ENCODE results near the gene UBL4A. TPM values are rescaled to one million over a fixed set of nuclear protein-coding genes. Genes with fewer than 3 reads are reported as not detected.

UBL4A gene
- total and polyA plus RNA-seq, 2 of the 13 experiments (the other 11 are each of a cell fraction or from before 2014, with no cell fraction given), result 16.8 to 25.5 TPM

GRCh38 chrX:154517101-154517781 lies 30.8 kb upstream of the UBL4A start (continued):
- TF ChIP-seq RXRA (CRISPR knock-in tag; IDR thresholded peaks at IDR 0.05) (0 out of 2 replicates have a peak, but pooled peaks have one; percentile 15), PAF1 (CRISPR knock-in tag; IDR thresholded peaks at IDR 0.05) (no peak), ZNF574 (CRISPR knock-in tag; IDR thresholded peaks at IDR 0.05) (peak; percentile 17; the same call in 1 of the 2 replicates), POLR2G (IDR thresholded peaks at IDR 0.05; ENCODE audit: low read depth, low read length) (peak; percentile 37; the same call in 1 of the 2 replicates), ZNF597 (CRISPR knock-in tag; IDR thresholded peaks at IDR 0.05) (no peak), ZNF333 (CRISPR knock-in tag; IDR thresholded peaks at IDR 0.05; ENCODE audit: borderline replicate concordance) (no peak), PBX2 (CRISPR knock-in tag; IDR thresholded peaks at IDR 0.05) (peak; percentile 60; the same call in 1 of the 2 replicates), ELK4 (CRISPR knock-in tag; IDR thresholded peaks at IDR 0.05; ENCODE audit: borderline replicate concordance) (no peak), ZFY (CRISPR knock-in tag; IDR thresholded peaks at IDR 0.05) (peak; percentile 45; the same call in 1 of the 2 replicates), MED1 (CRISPR knock-in tag; IDR thresholded peaks at IDR 0.05) (peak; percentile 42; the same call in 1 of the 2 replicates), TP53 (CRISPR knock-in tag; conservative IDR thresholded peaks at IDR 0.05) (no peak), ZNF800 (CRISPR knock-in tag; IDR thresholded peaks at IDR 0.05) (0 out of 2 replicates have a peak, but pooled peaks have one; percentile 34), MYPOP (CRISPR knock-in tag; IDR thresholded peaks at IDR 0.05) (peak; percentile 39; the same call in 1 of the 2 replicates), CTCF (CRISPR knock-in tag; IDR thresholded peaks at IDR 0.05) (no peak)
